Regular cardiac myocyte (primary cell): ENCODE measurements around the gene CACUL1. TPM values are rescaled to one million over a fixed set of nuclear protein-coding genes. Genes with fewer than 3 reads are reported as not detected.

ENCODE experiments used
- total RNA-seq: library from RNA; depleted of rRNA; stranded (reverse); fragments of >200 nt; gene quantifications from 2 replicates; pipeline ENCODE4 v1.2.3, GENCODE V29; 2014

CACUL1 gene
- total RNA-seq, result 20.3 and 22.0 TPM in 2 replicates

GRCh38 chr10:118754556-118755423 lies at the start of gene CACUL1:
CACUL1 (minus strand) TSS chr10:118754970; CDS start chr10:118754762, 208 bp downstream.

Other genes with a start within 250 kb of the CACUL1 start
- gene PRLHR, start 159.3 kb downstream of the CACUL1 start, total RNA-seq, result not detected in 2 replicates